Measurements from ENCODE around the gene GMFB.

Gene GMFB

GRCh38 chr14:54451121-54451601, 37.6 kb downstream of the GMFB start:
- Histone ChIP-seq H3K9me3 (ENCODE audit: control insufficient read depth, insufficient read depth, low read depth, low read length) (no peaks in the 10 kb centered on the region), H3K4me3 (ENCODE audit: low read depth, low read length) (no peak overlapping the region), H3K36me3 (ENCODE audit: control insufficient read depth in 2 of 2, insufficient read depth in 1 of 2, low read length in 2 of 2) (no peaks in the 10 kb centered on the region; a peak in 1 of 3 replicates), H3K27ac (ENCODE audit: extremely low read depth, low read depth, low read length) (no peak overlapping the region), H3K4me1 (ENCODE audit: control insufficient read depth, insufficient read depth, low read length) (0 out of 2 replicates have a peak, but pooled peaks cover 2% of the 10 kb centered on the region)
- TF ChIP-seq ZNF354C (tag by site-specific recombination; IDR thresholded peaks at IDR 0.05; ENCODE audit: borderline replicate concordance, low read depth), result no peak
- no peak for TF ChIP-seq ZNF670 (tag by site-specific recombination; IDR thresholded peaks at IDR 0.05; ENCODE audit: low read depth)
- ChIA-PET POLR2A (no interaction called here), CTCF (interaction anchor here (1.5 kb wide), 1 partner anchor 9 kb away, joined by 4 read pairs; no protein-coding TSS in a partner anchor)

DNA sequence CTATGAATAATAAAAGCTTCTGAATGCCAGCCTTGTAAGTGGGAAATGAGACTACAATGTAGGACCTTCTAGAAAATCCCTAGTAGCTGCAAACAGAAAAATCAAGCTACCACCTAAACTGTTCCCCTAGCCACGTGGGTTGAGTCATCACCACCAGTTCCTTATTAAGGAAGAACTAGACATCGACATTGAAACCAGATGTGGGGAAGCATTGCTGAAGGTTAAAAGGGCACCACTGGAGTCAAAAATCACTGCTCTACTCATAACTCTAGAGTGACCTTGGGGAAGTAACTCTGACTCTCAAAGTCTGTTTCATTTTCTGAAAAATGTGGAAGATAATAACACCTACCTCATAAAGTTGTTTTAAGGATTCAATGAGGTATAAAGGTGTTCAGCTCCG, 38.2 kb downstream of the GMFB start:
- ChIA-PET CTCF (interaction anchor here (0.6 to 1.5 kb wide), 2 partner anchors 9 to 407 kb away, joined by 4 read pairs; no protein-coding TSS in a partner anchor), POLR2A (no interaction called here)
- Histone ChIP-seq H3K4me3 (ENCODE audit: low read depth, low read length) (no peak overlapping the region), H3K9me3 (ENCODE audit: control insufficient read depth, insufficient read depth, low read depth, low read length) (no peaks in the 10 kb centered on the region), H3K27ac (ENCODE audit: extremely low read depth, low read depth, low read length) (no peak overlapping the region), H3K36me3 (ENCODE audit: control insufficient read depth in 2 of 2, insufficient read depth in 1 of 2, low read length in 2 of 2) (no peaks in the 10 kb centered on the region; a peak in 1 of 3 replicates), H3K4me1 (ENCODE audit: control insufficient read depth, insufficient read depth, low read length) (0 out of 2 replicates have a peak, but pooled peaks cover 2% of the 10 kb centered on the region)
- TF ChIP-seq OSR2 (tag by site-specific recombination; IDR thresholded peaks at IDR 0.05), result no peak
- TF ChIP-seq ZNF416 (tag by site-specific recombination; IDR thresholded peaks at IDR 0.05), result no peak
- TF ChIP-seq ZNF214 (tag by site-specific recombination; IDR thresholded peaks at IDR 0.05; ENCODE audit: borderline replicate concordance), result no peak
- TF ChIP-seq ZNF830 (tag by site-specific recombination; IDR thresholded peaks at IDR 0.05; ENCODE audit: low read depth), result no peak
- TF ChIP-seq SP2 (tag by site-specific recombination; IDR thresholded peaks at IDR 0.05), result no peak
- TF ChIP-seq ZNF175 (tag by site-specific recombination; IDR thresholded peaks at IDR 0.05), result no peak
- TF ChIP-seq REST (tag by site-specific recombination; IDR thresholded peaks at IDR 0.05), result no peak
- TF ChIP-seq ZSCAN23 (tag by site-specific recombination; IDR thresholded peaks at IDR 0.05), result no peak
- no peak for TF ChIP-seq ELK4 (IDR thresholded peaks at IDR 0.05; ENCODE audit: borderline replicate concordance, low read depth, low read length)
- TF ChIP-seq ZNF391 (tag by site-specific recombination; IDR thresholded peaks at IDR 0.05; ENCODE audit: borderline replicate concordance, low read depth), result no peak
- no peak for TF ChIP-seq ZNF26 (tag by site-specific recombination; IDR thresholded peaks at IDR 0.05)
- TF ChIP-seq ZNF596 (tag by site-specific recombination; IDR thresholded peaks at IDR 0.05), result no peak
- no peak for TF ChIP-seq MYNN (tag by site-specific recombination; IDR thresholded peaks at IDR 0.05; ENCODE audit: borderline replicate concordance)
- TF ChIP-seq WT1 (tag by site-specific recombination; IDR thresholded peaks at IDR 0.05), result no peak
- TF ChIP-seq ZNF558 (tag by site-specific recombination; IDR thresholded peaks at IDR 0.05), result no peak
- TF ChIP-seq ZNF302 (tag by site-specific recombination; IDR thresholded peaks at IDR 0.05; ENCODE audit: low read depth), result no peak
- TF ChIP-seq ZNF629 (tag by site-specific recombination; IDR thresholded peaks at IDR 0.05), result no peak
- TF ChIP-seq PRDM4 (tag by site-specific recombination; IDR thresholded peaks at IDR 0.05), result no peak
